IMR-90 (cell line): Measurements from ENCODE around the gene KLRF2. TPM values are rescaled to one million over a fixed set of nuclear protein-coding genes. Genes with fewer than 3 reads are reported as not detected.

Experiments used
- ATAC-seq: fragments of 200-7000 bp; cut with Tn5 transposase; 2 replicates; pipeline ENCODE4 v1.9.1; 2020; ENCODE audit warnings: low read depth, mild to moderate bottlenecking, moderate library complexity
- BruUV-seq: library from RNA; stranded (reverse); fragments of 400-500 nt; replicated peaks from 2 replicates; lab custom pipeline; 2021; lab: Mats Ljungman, UMichigan
- CTCF ChIA-PET: fragments of 300-600 bp; formaldehyde crosslinking; extraction: SDS; loops from one replicate; lab custom pipeline; 2021; ENCODE audit warnings: antibody characterized with exemption; lab: Yijun Ruan, JAX
- POLR2A ChIA-PET: fragments of 300-600 bp; sonication (Branson Sonifier 250); formaldehyde crosslinking; loops from one replicate; lab custom pipeline; 2022; ENCODE audit warnings: antibody characterized with exemption; ENCODE audit not compliant: unreplicated experiment; lab: Charles Lee
- DNase-seq: peaks from one replicate; pipeline ENCODE4 v3.0.0; 2013
- H2AFZ ChIP-seq: replicated peaks from 2 replicates; pipeline ENCODE3; 2013; ENCODE audit warnings: low read length, mild to moderate bottlenecking; ENCODE audit not compliant: poor library complexity
- H2AK5ac ChIP-seq: 2 replicates; pipeline ENCODE4 v1.6.1; 2013; ENCODE audit warnings: low read depth, low read length, inconsistent platforms
- H2AK9ac ChIP-seq: replicated peaks from 2 replicates; pipeline ENCODE3; 2013; ENCODE audit warnings: mild to moderate bottlenecking, low read depth, low read length, moderate library complexity; ENCODE audit not compliant: poor library complexity
- H2BK120ac ChIP-seq: 2 replicates; pipeline ENCODE4 v1.6.1; 2013; ENCODE audit warnings: low read depth, low read length, inconsistent platforms
- H2BK15ac ChIP-seq: 3 replicates; pipeline ENCODE4 v1.6.1; 2013; ENCODE audit warnings: low read depth, low read length, inconsistent platforms
- H2BK20ac ChIP-seq: 2 replicates; pipeline ENCODE4 v1.6.1; 2013; ENCODE audit warnings: low read depth, mild to moderate bottlenecking, inconsistent platforms, low read length, moderate library complexity
- H2BK5ac ChIP-seq: 2 replicates; pipeline ENCODE4 v1.6.1; 2013; ENCODE audit warnings: mild to moderate bottlenecking, low read depth, low read length, inconsistent platforms; ENCODE audit not compliant: poor library complexity, severe bottlenecking
- H3K14ac ChIP-seq: replicated peaks from 2 replicates; pipeline ENCODE4 v1.6.1; 2013; ENCODE audit warnings: low read depth, low read length, inconsistent platforms
- H3K18ac ChIP-seq: 2 replicates; pipeline ENCODE4 v1.6.1; 2013; ENCODE audit warnings: low read depth, low read length, control low read depth
- H3K23ac ChIP-seq: 2 replicates; pipeline ENCODE4 v1.6.1; 2013; ENCODE audit warnings: low read depth, low read length, inconsistent platforms
- H3K27ac ChIP-seq: 2 replicates; pipeline ENCODE4 v1.5.1; 2013; ENCODE audit warnings: mild to moderate bottlenecking, control low read depth, low read length; ENCODE audit not compliant: insufficient read depth
- H3K27me3 ChIP-seq: 2 replicates; pipeline ENCODE4 v1.6.1; 2013; ENCODE audit warnings: low read length; ENCODE audit not compliant: control insufficient read depth, insufficient read depth
- H3K36me3 ChIP-seq: 2 replicates; pipeline ENCODE4 v1.6.1; 2013; ENCODE audit warnings: low read length, mixed read lengths; ENCODE audit not compliant: control insufficient read depth, insufficient read depth
- H3K4ac ChIP-seq: 2 replicates; pipeline ENCODE4 v1.6.1; 2013; ENCODE audit warnings: low read depth, low read length, inconsistent platforms
- H3K4me1 ChIP-seq: 2 replicates; pipeline ENCODE4 v1.6.1; 2013; ENCODE audit warnings: low read length, mixed read lengths; ENCODE audit not compliant: control insufficient read depth, insufficient read depth
- H3K4me2 ChIP-seq: 2 replicates; pipeline ENCODE4 v1.6.1; 2013; ENCODE audit warnings: low read depth, mild to moderate bottlenecking, control low read depth, low read length, moderate library complexity
- H3K4me3 ChIP-seq: 2 replicates; pipeline ENCODE4 v1.5.1; 2013; ENCODE audit warnings: low read depth, mild to moderate bottlenecking, control low read depth, low read length, moderate library complexity; ENCODE audit not compliant: insufficient read depth
- H3K56ac ChIP-seq: 2 replicates; pipeline ENCODE4 v1.6.1; 2013; ENCODE audit warnings: low read length, inconsistent platforms; ENCODE audit not compliant: insufficient read depth; ENCODE audit errors: extremely low read depth
- H3K79me1 ChIP-seq, 2 experiments: 2 replicates each; pipeline ENCODE4 v1.6.1; 2013; ENCODE audit warnings: low read length in 2 of 2, inconsistent platforms in 1 of 2, low read depth in 1 of 2
- H3K9ac ChIP-seq: 2 replicates; pipeline ENCODE4 v1.6.1; 2013; ENCODE audit warnings: low read depth, low read length, control low read depth
- H3K9me1 ChIP-seq: 2 replicates; pipeline ENCODE4 v1.6.1; 2013; ENCODE audit warnings: low read length, inconsistent platforms; ENCODE audit not compliant: insufficient read depth
- H3K9me3 ChIP-seq: 2 replicates; pipeline ENCODE4 v1.6.1; 2013; ENCODE audit warnings: low read length; ENCODE audit not compliant: control insufficient read depth, insufficient read depth
- H4K20me1 ChIP-seq: 2 replicates; pipeline ENCODE4 v1.6.1; 2013; ENCODE audit warnings: low read length, inconsistent platforms; ENCODE audit not compliant: insufficient read depth
- H4K5ac ChIP-seq: 2 replicates; pipeline ENCODE4 v1.6.1; 2013; ENCODE audit warnings: mild to moderate bottlenecking, low read depth, low read length, control low read depth
- H4K8ac ChIP-seq, 2 experiments: 2 replicates each; pipeline ENCODE4 v1.6.1; 2013; ENCODE audit warnings: low read depth in 2 of 2, low read length in 2 of 2, control low read depth in 1 of 2, inconsistent platforms in 1 of 2
- H4K91ac ChIP-seq: 2 replicates; pipeline ENCODE4 v1.6.1; 2013; ENCODE audit warnings: low read depth, low read length, inconsistent platforms; ENCODE audit not compliant: insufficient read depth
- BHLHE40 ChIP-seq: fragments of 150-350 bp; IDR thresholded peaks from 2 replicates; pipeline ENCODE4 v1.6.1; 2016; ENCODE audit warnings: mild to moderate bottlenecking, low read depth, low read length
- CEBPB ChIP-seq: IDR thresholded peaks from 2 replicates; pipeline ENCODE4 v1.6.1; 2012; ENCODE audit warnings: low read depth, low read length, improper control_type of control experiment
- CHD1 ChIP-seq: IDR thresholded peaks from 2 replicates; pipeline ENCODE4 v1.6.1; 2012; ENCODE audit warnings: low read depth, low read length, improper control_type of control experiment
- CTCF ChIP-seq: conservative IDR thresholded peaks from 2 replicates; pipeline ENCODE4 v1.5.1; 2012; ENCODE audit warnings: mild to moderate bottlenecking, low read depth, low read length, improper control_type of control experiment
- ELK1 ChIP-seq: fragments of 150-350 bp; IDR thresholded peaks from 2 replicates; pipeline ENCODE4 v1.6.1; 2016; ENCODE audit warnings: low read depth, mild to moderate bottlenecking, low read length, moderate library complexity, borderline replicate concordance
- FOS ChIP-seq: fragments of 150-350 bp; IDR thresholded peaks from 2 replicates; pipeline ENCODE4 v1.6.1; 2016; ENCODE audit warnings: low read depth, low read length
- MAFK ChIP-seq: IDR thresholded peaks from 2 replicates; pipeline ENCODE4 v1.6.1; 2012; ENCODE audit warnings: low read depth, low read length, improper control_type of control experiment
- MAZ ChIP-seq: IDR thresholded peaks from 2 replicates; pipeline ENCODE4 v1.6.1; 2012; ENCODE audit warnings: low read depth, mild to moderate bottlenecking, low read length, improper control_type of control experiment, moderate library complexity, borderline replicate concordance
- MXI1 ChIP-seq: IDR thresholded peaks from 2 replicates; pipeline ENCODE4 v1.6.1; 2012; ENCODE audit warnings: low read depth, mild to moderate bottlenecking, low read length, moderate library complexity, borderline replicate concordance
- NFE2L2 ChIP-seq: fragments of 150-350 bp; IDR thresholded peaks from 2 replicates; pipeline ENCODE4 v1.6.1; 2016; ENCODE audit warnings: low read depth, mild to moderate bottlenecking, low read length
- POLR2A ChIP-seq: IDR thresholded peaks from 2 replicates; pipeline ENCODE4 v1.6.1; 2012; ENCODE audit warnings: mild to moderate bottlenecking, low read depth, low read length
- RAD21 ChIP-seq: IDR thresholded peaks from 2 replicates; pipeline ENCODE4 v1.6.1; 2012; ENCODE audit warnings: low read length, improper control_type of control experiment
- RCOR1 ChIP-seq: IDR thresholded peaks from 2 replicates; pipeline ENCODE4 v1.6.1; 2012; ENCODE audit warnings: mild to moderate bottlenecking, low read length, improper control_type of control experiment; ENCODE audit not compliant: insufficient replicate concordance
- RFX5 ChIP-seq: IDR thresholded peaks from 2 replicates; pipeline ENCODE4 v1.8.0; 2012; ENCODE audit warnings: low read depth, mild to moderate bottlenecking, low read length, moderate library complexity
- SMC3 ChIP-seq: fragments of 150-350 bp; IDR thresholded peaks from 2 replicates; pipeline ENCODE4 v1.6.1; 2016; ENCODE audit warnings: low read depth, mild to moderate bottlenecking, antibody characterized with exemption, low read length, moderate library complexity
- USF2 ChIP-seq: fragments of 150-350 bp; IDR thresholded peaks from 2 replicates; pipeline ENCODE4 v1.6.1; 2017; ENCODE audit warnings: mild to moderate bottlenecking, antibody characterized with exemption, low read length, low read depth
- WGBS, 2 experiments: methylation state at CpG; one replicate each; pipeline versions ENCODE4 v1.1.5 to v1.1.7; 2013; ENCODE audit warnings: missing lambda C conversion rate in 2 of 2; ENCODE audit not compliant: insufficient read length in 1 of 2; ENCODE audit errors: extremely low coverage in 2 of 2; 5-methylcytosine and 5-hydroxymethylcytosine counted together
- dilution Hi-C: fragments of 300-500 bp; cut with HindIII; formaldehyde crosslinking; loops from one replicate; pipeline ENCODE4 v1.14.3; 2018; ENCODE audit warnings: low sequenced_read_pairs; ENCODE audit not compliant: unreplicated experiment
- in situ Hi-C: fragments of 300-500 bp; cut with MboI; formaldehyde crosslinking; loops from 3 replicates; pipeline ENCODE4 v1.14.3; 2019; ENCODE audit warnings: low sequenced_read_pairs, inconsistent platforms, mixed read lengths
- intact Hi-C: fragments of 100-400 bp; cut with micrococcal nuclease; formaldehyde crosslinking; loops from 2 replicates; pipeline ENCODE4 v1.10.0; 2022
- polyA plus RNA-seq, 3 experiments: library from polyadenylated mRNA; depleted of rRNA; stranded (reverse); fragments of >200 nt; gene quantifications; 2 replicates each; pipeline ENCODE4 v1.2.3, GENCODE V29; 2012; ENCODE audit warnings: low replicate concordance in 1 of 3
- total RNA-seq: library from RNA; depleted of rRNA; stranded (reverse); fragments of >200 nt; gene quantifications from 2 replicates; pipeline ENCODE4 v1.2.3, GENCODE V29; 2012

The KLRF2 gene
- total and polyA plus RNA-seq, 2 of the 4 experiments (the other 2 are of a cell fraction) = not detected

DNA sequence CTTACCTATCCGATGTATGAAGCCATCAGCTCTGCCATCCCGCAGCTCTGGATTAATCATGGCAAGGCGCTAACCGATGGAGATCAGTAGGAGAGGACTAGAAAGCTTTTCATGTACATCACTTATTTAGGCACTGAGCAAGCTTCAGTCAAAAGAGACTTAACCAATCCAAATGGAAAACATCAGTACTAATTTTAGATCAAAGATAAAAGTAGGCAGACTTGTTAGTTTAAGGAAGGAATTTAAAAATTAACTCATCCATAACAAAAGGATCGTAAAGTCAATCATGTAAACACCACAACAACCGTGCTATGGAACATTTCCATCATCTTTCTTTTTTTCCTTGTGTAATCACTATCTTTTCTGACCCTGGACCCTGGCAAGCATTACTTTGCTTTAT lies 51.0 kb downstream of the KLRF2 start, which contains the start of gene CLEC2A:
TSS of gene CLEC2A (minus strand) at position 101 of the 400 bp plus-strand sequence. CDS start at position 60, 41 bp downstream.
- 60% methylated on average over 1 of the region's 6 CpGs; no CpG with 5 or more reads in 1 of the 2 experiments for WGBS, 2 experiments
- peaks cover 3% of the 10 kb centered on the region for H3K27me3 ChIP-seq
- intact Hi-C loops = no loop called here
- dilution Hi-C loops = no loop called here
- no peaks in the 10 kb centered on the region for H4K20me1 ChIP-seq
- no peak within 1 kb of the TSS for H2BK20ac ChIP-seq
- no peak within 1 kb of the TSS for H2AK5ac ChIP-seq
- no peak within 1 kb of the TSS for H3K27ac ChIP-seq
- ChIA-PET POLR2A (no interaction called here), CTCF (interaction anchor here (1.3 kb wide), 1 partner anchor 142 kb away, joined by 3 read pairs; no protein-coding TSS in a partner anchor)
- no peak within 1 kb of the TSS for H3K4me2 ChIP-seq
- no TSS peak for BruUV-seq
- no peak within 1 kb of the TSS for H4K5ac ChIP-seq
- no peak within 1 kb of the TSS for H3K14ac ChIP-seq
- no peak within 1 kb of the TSS for H3K4ac ChIP-seq
- no peaks in the 10 kb centered on the region for H3K9me3 ChIP-seq
- no peak within 1 kb of the TSS for H4K8ac ChIP-seq
- H3K36me3 ChIP-seq = no peaks in the 10 kb centered on the region
- H3K9me1 ChIP-seq = no peaks in the 10 kb centered on the region
- ATAC-seq (no peak), DNase-seq (no peak)
- H2BK120ac ChIP-seq = no peak within 1 kb of the TSS
- no peak within 1 kb of the TSS for H3K4me3 ChIP-seq
- in situ Hi-C loops = no loop called here
- no peak within 1 kb of the TSS for H3K56ac ChIP-seq
- no peaks in the 10 kb centered on the region for H3K79me1 ChIP-seq
- no peak within 1 kb of the TSS for H3K18ac ChIP-seq
- no peaks in the 10 kb centered on the region for H3K4me1 ChIP-seq
- H3K23ac ChIP-seq = no peak within 1 kb of the TSS
- H2BK5ac ChIP-seq = no peak within 1 kb of the TSS
- TF ChIP-seq CEBPB (no peak), POLR2A (no peak), USF2 (no peak), ELK1 (no peak), FOS (no peak), SMC3 (no peak), CHD1 (no peak), RCOR1 (no peak), MXI1 (no peak), CTCF (no peak), RFX5 (no peak), MAFK (no peak), MAZ (no peak), RAD21 (no peak), NFE2L2 (no peak), BHLHE40 (no peak)
- no peak within 1 kb of the TSS for H2BK15ac ChIP-seq
- H2AFZ ChIP-seq = no peak within 1 kb of the TSS
- no peak within 1 kb of the TSS for H4K91ac ChIP-seq
- H3K9ac ChIP-seq = no peak within 1 kb of the TSS
- H2AK9ac ChIP-seq = no peak within 1 kb of the TSS
